H1 (cell line): ENCODE data around the gene RBBP6. TPM values are rescaled to one million over a fixed set of nuclear protein-coding genes. Genes with fewer than 3 reads are reported as not detected.

Experiments
- CTCF ChIA-PET: fragments of 300-600 bp; sonication (Branson Sonifier 250); formaldehyde crosslinking; loops from one replicate; lab custom pipeline; 2021; ENCODE audit not compliant: partially characterized antibody; lab: Charles Lee
- POLR2A ChIA-PET: fragments of 300-600 bp; sonication (Branson Sonifier 250); formaldehyde crosslinking; loops from one replicate; lab custom pipeline; 2021; ENCODE audit warnings: inconsistent platforms; ENCODE audit not compliant: partially characterized antibody; lab: Charles Lee
- DNase-seq, 2 experiments: peaks; one replicate each; pipeline versions ENCODE4 v3.0.0 to v3.0.0-alpha.2; 2010 to 2022; ENCODE audit warnings: low spot score in 2 of 2, low read depth in 1 of 2, mixed read lengths in 1 of 2
- FAIRE-seq: peaks from 2 replicates; lab custom pipeline; 2011; peaks lifted over from hg19 to GRCh38; lab: Jason Lieb, UNC
- H2AFZ ChIP-seq: 2 replicates; pipeline ENCODE4 v1.8.1; 2012; ENCODE audit warnings: low read length, inconsistent platforms
- H2AK5ac ChIP-seq: 2 replicates; pipeline ENCODE4 v1.6.1; 2013; ENCODE audit warnings: low read depth, low read length
- H2BK120ac ChIP-seq: replicated peaks from 2 replicates; pipeline ENCODE3; 2013; ENCODE audit warnings: low read depth, low read length, inconsistent platforms
- H2BK12ac ChIP-seq: 2 replicates; pipeline ENCODE4 v1.6.1; 2013; ENCODE audit warnings: low read depth, low read length
- H2BK15ac ChIP-seq: 2 replicates; pipeline ENCODE4 v1.6.1; 2013; ENCODE audit warnings: low read length
- H2BK20ac ChIP-seq: 2 replicates; pipeline ENCODE4 v1.6.1; 2013; ENCODE audit warnings: low read length
- H2BK5ac ChIP-seq: 2 replicates; pipeline ENCODE4 v1.6.1; 2013; ENCODE audit warnings: low read depth, low read length
- H3K14ac ChIP-seq: 2 replicates; pipeline ENCODE4 v1.6.1; 2013; ENCODE audit warnings: inconsistent platforms; ENCODE audit not compliant: insufficient read length
- H3K18ac ChIP-seq: 2 replicates; pipeline ENCODE4 v1.6.1; 2013; ENCODE audit warnings: low read length; ENCODE audit errors: extremely low read depth
- H3K23ac ChIP-seq: 2 replicates; pipeline ENCODE4 v1.6.1; 2013; ENCODE audit warnings: inconsistent platforms; ENCODE audit not compliant: insufficient read length
- H3K23me2 ChIP-seq: 2 replicates; pipeline ENCODE4 v1.6.1; 2013; ENCODE audit warnings: low read depth, low read length
- H3K27ac ChIP-seq: 2 replicates; pipeline ENCODE4 v1.6.1; 2011; ENCODE audit warnings: low read depth, low read length, inconsistent platforms
- H3K27me3 ChIP-seq, 4 experiments: replicated peaks in 1 of 4; 1 replicate in 1 of 4; 2 replicates in 3 of 4; pipeline versions ENCODE4 v1.6.1 to v1.8.1; 2011 to 2013; ENCODE audit warnings: low read length in 3 of 4, mild to moderate bottlenecking in 3 of 4, inconsistent platforms in 2 of 4, mixed read lengths in 2 of 4, moderate library complexity in 1 of 4; ENCODE audit not compliant: control insufficient read depth in 3 of 4, insufficient read depth in 3 of 4; ENCODE audit errors: extremely low read depth in 1 of 4
- H3K36me3 ChIP-seq, 4 experiments: 2 replicates each; pipeline versions ENCODE4 v1.6.1 to v1.8.1; 2011 to 2013; ENCODE audit warnings: mild to moderate bottlenecking in 4 of 4, low read length in 3 of 4, moderate library complexity in 2 of 4, control low read depth in 1 of 4, inconsistent platforms in 1 of 4; ENCODE audit not compliant: insufficient read depth in 4 of 4, control insufficient read depth in 2 of 4
- H3K4ac ChIP-seq: replicated peaks from 2 replicates; pipeline ENCODE3; 2013; ENCODE audit warnings: low read length, low read depth, mixed read lengths, inconsistent platforms; ENCODE audit not compliant: insufficient read length
- H3K4me1 ChIP-seq, 4 experiments: replicated peaks in 1 of 4; 1 replicate in 1 of 4; 2 replicates in 3 of 4; pipeline versions ENCODE4 v1.6.1 to v1.8.1; 2011 to 2013; ENCODE audit warnings: low read length in 3 of 4, inconsistent platforms in 2 of 4, mixed read lengths in 1 of 4; ENCODE audit not compliant: insufficient read depth in 4 of 4, control insufficient read depth in 3 of 4
- H3K4me2 ChIP-seq, 2 experiments: 2 replicates each; pipeline versions ENCODE4 v1.6.1 to v1.8.1; 2011 to 2013; ENCODE audit warnings: low read depth in 2 of 2, low read length in 2 of 2, control low read depth in 1 of 2, inconsistent platforms in 1 of 2, mild to moderate bottlenecking in 1 of 2; ENCODE audit not compliant: insufficient read depth in 1 of 2
- H3K4me3 ChIP-seq, 4 experiments: fragments of 200-600, 300-600 bp in 1 of 4; sonication (generic), shearing (Covaris generic), sonication (Bioruptor Twin) in 1 of 4; 2 replicates each; pipeline versions ENCODE4 v1.5.1 to v1.8.1; 2011 to 2016; ENCODE audit warnings: low read length in 4 of 4, low read depth in 3 of 4, control low read depth in 2 of 4, inconsistent platforms in 2 of 4, mild to moderate bottlenecking in 2 of 4, mixed read lengths in 1 of 4, moderate library complexity in 1 of 4; ENCODE audit not compliant: insufficient read depth in 2 of 4; ENCODE audit errors: extremely low read depth in 1 of 4
- H3K56ac ChIP-seq: replicated peaks from 2 replicates; pipeline ENCODE3; 2013; ENCODE audit warnings: low read depth, mild to moderate bottlenecking, mixed read lengths, low read length, inconsistent platforms; ENCODE audit not compliant: insufficient read length
- H3K79me1 ChIP-seq: 2 replicates; pipeline ENCODE4 v1.6.1; 2013; ENCODE audit warnings: low read depth, low read length, control low read depth
- H3K79me2 ChIP-seq, 2 experiments: 2 replicates each; pipeline versions ENCODE4 v1.6.1 to v1.8.1; 2012 to 2013; ENCODE audit warnings: low read length in 2 of 2, mild to moderate bottlenecking in 2 of 2, inconsistent platforms in 1 of 2; ENCODE audit not compliant: insufficient read depth in 2 of 2, control insufficient read depth in 1 of 2
- H3K9ac ChIP-seq, 4 experiments: replicated peaks in 1 of 4; 1 replicate in 1 of 4; 2 replicates in 3 of 4; pipeline versions ENCODE4 v1.6.1 to v1.8.1; 2011 to 2013; ENCODE audit warnings: low read depth in 3 of 4, low read length in 3 of 4, control low read depth in 2 of 4, mild to moderate bottlenecking in 2 of 4, moderate library complexity in 2 of 4, inconsistent platforms in 1 of 4; ENCODE audit errors: extremely low read depth in 1 of 4
- H3K9me3 ChIP-seq, 2 experiments: 2 replicates each; pipeline versions ENCODE4 v1.6.1 to v1.8.1; 2012 to 2013; ENCODE audit warnings: mild to moderate bottlenecking in 2 of 2, moderate library complexity in 2 of 2, control low read depth in 1 of 2, inconsistent platforms in 1 of 2, low read depth in 1 of 2, low read length in 1 of 2, mixed read lengths in 1 of 2; ENCODE audit not compliant: insufficient read depth in 2 of 2
- H4K20me1 ChIP-seq, 2 experiments: replicated peaks in 1 of 2; 2 replicates each; pipeline versions ENCODE3 to v1.8.1; 2011 to 2013; ENCODE audit warnings: inconsistent platforms in 2 of 2, low read length in 2 of 2, mild to moderate bottlenecking in 1 of 2; ENCODE audit not compliant: insufficient read depth in 2 of 2, control insufficient read depth in 1 of 2
- H4K5ac ChIP-seq: 2 replicates; pipeline ENCODE4 v1.6.1; 2013; ENCODE audit warnings: low read length, low read depth, mixed read lengths, inconsistent platforms; ENCODE audit not compliant: insufficient read length
- H4K8ac ChIP-seq: 2 replicates; pipeline ENCODE4 v1.8.0; 2013; ENCODE audit warnings: mild to moderate bottlenecking, moderate library complexity, low read length, inconsistent platforms; ENCODE audit not compliant: insufficient read depth; ENCODE audit errors: extremely low read depth
- H4K91ac ChIP-seq: replicated peaks from 2 replicates; pipeline ENCODE3; 2013; ENCODE audit warnings: low read length, mixed read lengths, inconsistent platforms; ENCODE audit not compliant: insufficient read length
- BACH1 ChIP-seq: IDR thresholded peaks from 2 replicates; pipeline ENCODE4 v1.6.1; 2012; ENCODE audit warnings: low read length, improper control_type of control experiment
- CBX8 ChIP-seq: fragments of 300-800, 300-1000 bp; sonication (generic); IDR thresholded peaks from 2 replicates; pipeline ENCODE4 v1.7.1; 2016; ENCODE audit warnings: low read depth, low read length, borderline replicate concordance
- CEBPB ChIP-seq: IDR thresholded peaks from 2 replicates; pipeline ENCODE4 v1.6.1; 2012; ENCODE audit warnings: low read depth, low read length
- CREB1 ChIP-seq: IDR thresholded peaks from 2 replicates; pipeline ENCODE4 v1.6.1; 2012; ENCODE audit warnings: inconsistent platforms
- GABPA ChIP-seq: IDR thresholded peaks from 2 replicates; pipeline ENCODE4 v1.6.1; 2011; ENCODE audit warnings: mild to moderate bottlenecking, low read length, moderate library complexity, borderline replicate concordance; ENCODE audit not compliant: insufficient read depth
- JUND ChIP-seq: IDR thresholded peaks from 2 replicates; pipeline ENCODE4 v1.6.1; 2011; ENCODE audit warnings: mild to moderate bottlenecking, improper control_type of control experiment, low read length
- KDM4A ChIP-seq: IDR thresholded peaks from one replicate; pipeline ENCODE4 v1.7.1; 2012; ENCODE audit warnings: low read depth, mild to moderate bottlenecking, moderate library complexity, low read length, inconsistent platforms; ENCODE audit not compliant: severe bottlenecking
- POLR2A ChIP-seq, 2 experiments: IDR thresholded peaks; 1 replicate in 1 of 2; 2 replicates in 1 of 2; pipeline ENCODE4 v1.6.1; 2011; ENCODE audit warnings: low read depth in 2 of 2, low read length in 2 of 2, mild to moderate bottlenecking in 2 of 2; ENCODE audit errors: control extremely low read depth in 1 of 2
- POLR2AphosphoS5 ChIP-seq: IDR thresholded peaks from 2 replicates; pipeline ENCODE4 v1.6.1; 2011; ENCODE audit warnings: low read depth, low read length
- SP4 ChIP-seq: IDR thresholded peaks from 2 replicates; pipeline ENCODE4 v1.6.1; 2012; ENCODE audit warnings: low read length, inconsistent platforms
- TAF1 ChIP-seq: IDR thresholded peaks from 2 replicates; pipeline ENCODE4 v1.6.1; 2011; ENCODE audit warnings: mild to moderate bottlenecking, low read depth, low read length
- TBP ChIP-seq: IDR thresholded peaks from 2 replicates; pipeline ENCODE4 v1.6.1; 2011; ENCODE audit warnings: low read depth, low read length, improper control_type of control experiment
- ZNF274 ChIP-seq: IDR thresholded peaks from 2 replicates; pipeline ENCODE4 v1.7.0; 2012; ENCODE audit warnings: low read length, borderline replicate concordance; ENCODE audit errors: extremely low read depth
- polyA plus RNA-seq, 7 experiments: library from polyadenylated mRNA; depleted of rRNA in 3 of 7; stranded (reverse) in 5 of 7; unstranded in 2 of 7; fragments of >200 nt in 5 of 7; fragments of 200-250 nt in 2 of 7; gene quantifications; 1 replicate in 5 of 7; 2 replicates in 1 of 7; 4 replicates in 1 of 7; pipeline versions ENCODE4 v1.2.1 to v1.2.3, GENCODE V29; 2011 to 2013; ENCODE audit warnings: missing spikeins in 2 of 7, mixed read lengths in 2 of 7
- total RNA-seq: library from RNA; stranded (reverse); fragmentation: NEBNext Ultra II Directional; extraction: Animal tissue kit (Norgen Biotek cat#: 25700); gene quantifications from 2 replicates; pipeline ENCODE4 v1.2.1, GENCODE V29; 2021
- TF ChIP-seq, protein P1 (sequence below): IDR thresholded peaks from 2 replicates; pipeline ENCODE4 v1.6.1; 2012; ENCODE audit warnings: low read length, inconsistent platforms
- TF ChIP-seq, protein P2 (sequence below): IDR thresholded peaks from 2 replicates; pipeline ENCODE4 v1.6.1; 2012; ENCODE audit warnings: inconsistent platforms

The RBBP6 gene
- total and polyA plus RNA-seq, 2 of the 8 experiments (the other 6 are each of a cell fraction or from before 2014, with no cell fraction given) = 22.5 to 54.5 TPM

DNA sequence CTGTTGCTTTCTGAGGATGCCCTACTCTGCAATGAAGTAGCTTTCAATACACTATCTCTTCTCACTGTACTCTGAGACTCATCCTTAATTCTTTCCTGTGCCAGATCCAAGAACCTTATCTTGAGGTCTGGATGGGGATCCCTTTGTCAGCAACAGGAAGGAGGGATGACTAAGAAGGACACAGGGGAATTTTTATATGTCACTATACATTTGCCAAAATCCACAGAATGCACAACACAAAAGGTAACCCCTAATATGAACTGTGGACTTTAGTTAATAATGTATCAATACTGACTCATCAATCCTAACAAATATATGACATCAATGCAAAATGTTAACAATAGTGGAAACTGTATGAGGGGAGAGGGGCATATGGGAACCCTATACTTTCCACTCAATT, 4.7 kb upstream of the RBBP6 start:
- FAIRE-seq (no peak), DNase-seq (no peak)
- no peak overlapping the region for H2BK15ac ChIP-seq
- ChIA-PET CTCF (interaction anchor here (0.6 to 2.2 kb wide), 2 partner anchors 11 to 17 kb away, joined by 3 to 7 read pairs; no protein-coding TSS in a partner anchor), POLR2A (interaction anchor here (1.0 kb wide), 1 partner anchor 194 kb away, joined by 3 read pairs; no protein-coding TSS in a partner anchor)
- H4K8ac ChIP-seq = no peak overlapping the region
- no peak overlapping the region for H3K56ac ChIP-seq
- no peak overlapping the region for H4K91ac ChIP-seq
- no peak overlapping the region for H3K4ac ChIP-seq
- H4K20me1 ChIP-seq = no peaks in the 10 kb centered on the region
- no peak overlapping the region for H3K27ac ChIP-seq
- no peak overlapping the region for H2BK120ac ChIP-seq
- H3K36me3 ChIP-seq = no peaks in the 10 kb centered on the region
- H3K23ac ChIP-seq = no peak overlapping the region
- H3K18ac ChIP-seq = no peak overlapping the region
- peaks cover 6% of the 10 kb centered on the region; the same call in 1 of the 2 replicates for H3K23me2 ChIP-seq
- H3K4me1 ChIP-seq = no peaks in the 10 kb centered on the region
- no peaks in the 10 kb centered on the region for H3K27me3 ChIP-seq
- no peak overlapping the region for H2BK20ac ChIP-seq
- H3K14ac ChIP-seq = no peak overlapping the region
- no peak overlapping the region for H3K4me2 ChIP-seq
- no peak overlapping the region for H2BK5ac ChIP-seq
- H3K9ac ChIP-seq = no peak overlapping the region
- H3K4me3 ChIP-seq = no peak overlapping the region
- H3K79me1 ChIP-seq = no peaks in the 10 kb centered on the region
- no peak overlapping the region for H2AK5ac ChIP-seq
- H2AFZ ChIP-seq = no peak overlapping the region
- H4K5ac ChIP-seq = no peak overlapping the region
- H3K9me3 ChIP-seq = no peaks in the 10 kb centered on the region
- no peak overlapping the region for H2BK12ac ChIP-seq
- H3K79me2 ChIP-seq = no peaks in the 10 kb centered on the region
- TF ChIP-seq BACH1 (no peak), SP4 (no peak), JUND (no peak), TBP (no peak), KDM4A (no peak), POLR2A (IDR thresholded peaks at IDR 0.05; ENCODE audit: control extremely low read depth in 1 of 2, low read depth in 2 of 2, low read length in 2 of 2) (no peak), POLR2AphosphoS5 (no peak), TAF1 (no peak), GABPA (no peak), CBX8 (no peak), ZNF274 (no peak), CREB1 (no peak), CEBPB (no peak)
- TF ChIP-seq, protein P1, sequence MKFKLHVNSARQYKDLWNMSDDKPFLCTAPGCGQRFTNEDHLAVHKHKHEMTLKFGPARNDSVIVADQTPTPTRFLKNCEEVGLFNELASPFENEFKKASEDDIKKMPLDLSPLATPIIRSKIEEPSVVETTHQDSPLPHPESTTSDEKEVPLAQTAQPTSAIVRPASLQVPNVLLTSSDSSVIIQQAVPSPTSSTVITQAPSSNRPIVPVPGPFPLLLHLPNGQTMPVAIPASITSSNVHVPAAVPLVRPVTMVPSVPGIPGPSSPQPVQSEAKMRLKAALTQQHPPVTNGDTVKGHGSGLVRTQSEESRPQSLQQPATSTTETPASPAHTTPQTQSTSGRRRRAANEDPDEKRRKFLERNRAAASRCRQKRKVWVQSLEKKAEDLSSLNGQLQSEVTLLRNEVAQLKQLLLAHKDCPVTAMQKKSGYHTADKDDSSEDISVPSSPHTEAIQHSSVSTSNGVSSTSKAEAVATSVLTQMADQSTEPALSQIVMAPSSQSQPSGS = no peak
- TF ChIP-seq, protein P2, sequence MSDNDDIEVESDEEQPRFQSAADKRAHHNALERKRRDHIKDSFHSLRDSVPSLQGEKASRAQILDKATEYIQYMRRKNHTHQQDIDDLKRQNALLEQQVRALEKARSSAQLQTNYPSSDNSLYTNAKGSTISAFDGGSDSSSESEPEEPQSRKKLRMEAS = no peak
